ENCODE results near the gene GPX4. TPM values are rescaled to one million over a fixed set of nuclear protein-coding genes. Genes with fewer than 3 reads are reported as not detected.

Gene GPX4
- polyA plus RNA-seq, 1 of the 3 experiments (the other 2 are of a cell fraction) = 925 TPM

DNA sequence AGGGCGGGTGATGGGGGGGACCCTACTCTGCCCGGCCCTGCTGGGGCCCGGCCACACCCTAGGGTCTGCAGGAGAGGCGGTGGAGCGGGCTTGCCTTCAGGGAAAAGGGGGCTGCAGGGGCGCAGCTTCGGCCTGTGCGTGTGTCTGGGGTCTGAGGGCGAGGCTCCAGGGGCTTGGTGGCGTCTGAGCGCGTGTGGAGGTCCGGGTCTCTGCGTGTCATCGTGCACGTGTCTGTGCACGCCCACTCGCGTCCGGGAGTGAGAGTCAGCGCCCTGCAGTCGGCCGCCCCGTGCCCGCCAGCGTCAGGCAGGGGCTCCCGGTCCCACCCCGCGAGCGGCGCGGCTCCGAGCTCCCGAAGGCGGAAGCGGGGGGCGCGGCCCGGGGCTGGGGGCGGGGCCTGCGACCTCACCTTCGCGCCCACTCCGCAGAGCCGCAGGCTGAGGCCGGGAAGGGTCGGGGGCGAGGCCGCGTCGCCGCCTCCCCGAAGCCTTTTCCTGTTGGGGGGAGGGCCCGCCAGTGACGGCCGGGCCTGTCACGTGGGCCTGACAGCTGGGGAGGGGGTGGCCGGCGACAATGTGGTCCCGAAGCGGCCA is 37.0 kb upstream of the GPX4 start, which contains the start of gene ARHGAP45:
Gene ARHGAP45 (plus strand): TSS at position 420 of the 593 bp plus-strand sequence. CDS start 239 bp downstream, outside the sequence.
- H3K79me2 ChIP-seq (ENCODE audit: insufficient read depth) = no peaks in the 10 kb centered on the region
- peaks cover 13% of the 10 kb centered on the region for H3F3A ChIP-seq (replicated peaks; ENCODE audit: insufficient read depth)
- H3K9me2 ChIP-seq = no peaks in the 10 kb centered on the region
- H3K9ac ChIP-seq = no peak within 1 kb of the TSS
- H3K4me2 ChIP-seq = peak within 1 kb of the TSS; percentile 69
- no peak for TF ChIP-seq MAX (IDR thresholded peaks at IDR 0.05; ENCODE audit: low read depth)
- TF ChIP-seq, protein P1, sequence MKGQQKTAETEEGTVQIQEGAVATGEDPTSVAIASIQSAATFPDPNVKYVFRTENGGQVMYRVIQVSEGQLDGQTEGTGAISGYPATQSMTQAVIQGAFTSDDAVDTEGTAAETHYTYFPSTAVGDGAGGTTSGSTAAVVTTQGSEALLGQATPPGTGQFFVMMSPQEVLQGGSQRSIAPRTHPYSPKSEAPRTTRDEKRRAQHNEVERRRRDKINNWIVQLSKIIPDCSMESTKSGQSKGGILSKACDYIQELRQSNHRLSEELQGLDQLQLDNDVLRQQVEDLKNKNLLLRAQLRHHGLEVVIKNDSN (IDR thresholded peaks at IDR 0.05; ENCODE audit: borderline replicate concordance, low read depth) = peak; percentile 62
- no peak for TF ChIP-seq POLR2AphosphoS5 (IDR thresholded peaks at IDR 0.05; ENCODE audit: low read depth, low read length)
- peaks cover 0 to 20% of the 10 kb centered on the region in 2 experiments; a peak in 1 of 4 replicates for H3K4me1 ChIP-seq (ENCODE audit: control insufficient read depth in 1 of 2, insufficient read depth in 2 of 2, low read depth in 1 of 2, low read length in 1 of 2)
- no peaks in the 10 kb centered on the region for H3K36me3 ChIP-seq (replicated peaks in 1 of 2; ENCODE audit: control insufficient read depth in 1 of 2, insufficient read depth in 2 of 2, low read length in 1 of 2)
- H3K9me3 ChIP-seq = no peaks in the 10 kb centered on the region
- H4K20me1 ChIP-seq (ENCODE audit: insufficient read depth) = no peaks in the 10 kb centered on the region
- H3K4me3 ChIP-seq (ENCODE audit: low read depth in 2 of 2, low read length in 1 of 2) = peak within 1 kb of the TSS; percentile 24 to 26; a peak in 3 of 4 replicates
- WGBS (ENCODE audit: low lambda C conversion rate) = 12% methylated on average over 6 of the region's 61 CpGs
- H3K27me3 ChIP-seq (ENCODE audit: insufficient read depth) = peaks cover 37% of the 10 kb centered on the region
- ChIA-PET CTCF (interaction anchor here (1.0 to 3.5 kb wide), 6 partner anchors 9 to 127 kb away, joined by 4 to 24 read pairs (median 5); no protein-coding TSS in a partner anchor), POLR2A (interaction anchor here (0.9 kb wide), 1 partner anchor 10 kb away, joined by 5 read pairs; no protein-coding TSS in a partner anchor)
- H3K27ac ChIP-seq (ENCODE audit: low read depth in 2 of 2, low read length in 1 of 2) = no peak within 1 kb of the TSS
- H2AFZ ChIP-seq (ENCODE audit: low read depth) = no peak within 1 kb of the TSS
- peak; percentile 66 for DNase-seq

DNA sequence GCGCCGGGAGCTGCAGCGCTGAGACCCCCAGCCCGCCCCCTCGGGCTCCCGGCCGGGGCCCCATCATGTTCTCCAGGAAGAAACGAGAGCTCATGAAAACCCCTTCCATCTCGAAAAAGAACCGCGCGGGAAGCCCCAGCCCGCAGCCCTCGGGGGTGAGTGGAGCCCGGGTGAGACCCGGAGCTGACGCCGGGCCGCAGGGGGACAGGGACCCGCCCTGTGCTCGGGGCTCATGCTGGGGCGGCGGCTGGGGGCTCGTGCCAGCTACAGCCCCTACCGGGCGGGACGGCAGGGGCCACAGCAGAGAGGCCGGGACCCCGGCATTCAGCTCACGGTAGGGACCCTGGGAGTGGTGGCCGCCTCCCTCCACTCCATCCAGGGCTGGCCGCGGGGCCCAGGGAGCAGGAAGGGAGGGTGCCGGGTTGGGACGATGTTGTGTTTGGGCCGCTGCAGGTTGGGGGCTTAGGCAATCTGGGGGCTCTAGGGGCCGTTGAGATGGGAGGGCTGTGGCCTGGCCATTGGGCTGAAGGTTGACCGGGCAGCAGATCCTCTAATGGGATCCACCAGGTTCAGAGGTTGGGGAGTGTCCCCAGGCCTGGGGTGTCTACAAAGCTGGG is 36.3 kb upstream of the GPX4 start:
- no peak for DNase-seq
- Histone ChIP-seq H3K4me1 (ENCODE audit: control insufficient read depth in 1 of 2, insufficient read depth in 2 of 2, low read depth in 1 of 2, low read length in 1 of 2) (peaks cover 0 to 20% of the 10 kb centered on the region in 2 experiments; a peak in 1 of 4 replicates), H3K27ac (ENCODE audit: low read depth in 2 of 2, low read length in 1 of 2) (no peak overlapping the region), H3K79me2 (ENCODE audit: insufficient read depth) (no peaks in the 10 kb centered on the region), H4K20me1 (ENCODE audit: insufficient read depth) (no peaks in the 10 kb centered on the region), H3K4me3 (ENCODE audit: low read depth in 2 of 2, low read length in 1 of 2) (peak overlapping the region; percentile 24 to 26; a peak in 3 of 4 replicates), H3K36me3 (replicated peaks in 1 of 2; ENCODE audit: control insufficient read depth in 1 of 2, insufficient read depth in 2 of 2, low read length in 1 of 2) (no peaks in the 10 kb centered on the region), H3K4me2 (peak overlapping the region; percentile 69), H3K9me2 (no peaks in the 10 kb centered on the region), H3K9ac (no peak overlapping the region), H3K9me3 (no peaks in the 10 kb centered on the region), H3F3A (replicated peaks; ENCODE audit: insufficient read depth) (peaks cover 19% of the 10 kb centered on the region), H3K27me3 (ENCODE audit: insufficient read depth) (peaks cover 37% of the 10 kb centered on the region), H2AFZ (ENCODE audit: low read depth) (no peak overlapping the region)
- no peak for TF ChIP-seq ELF1 (IDR thresholded peaks at IDR 0.05)
- TF ChIP-seq USF2 (IDR thresholded peaks at IDR 0.05; ENCODE audit: borderline replicate concordance, low read depth, low read length) = no peak
- no peak for TF ChIP-seq MEF2A (IDR thresholded peaks at IDR 0.05; ENCODE audit: borderline replicate concordance, low read depth)
- no peak for TF ChIP-seq FOXJ3 (CRISPR knock-in tag; IDR thresholded peaks at IDR 0.05)
- no peak for TF ChIP-seq RCOR1 (IDR thresholded peaks at IDR 0.05; ENCODE audit: low read length)
- TF ChIP-seq, protein P1 (IDR thresholded peaks at IDR 0.05; ENCODE audit: borderline replicate concordance, low read depth) = no peak
- WGBS (ENCODE audit: low lambda C conversion rate) = no CpG with 5 or more reads among the region's 38 CpGs
- ChIA-PET POLR2A (interaction anchor here (0.9 kb wide), 1 partner anchor 10 kb away, joined by 5 read pairs; no protein-coding TSS in a partner anchor), CTCF (interaction anchor here (1.0 to 3.5 kb wide), 5 partner anchors 9 to 126 kb away, joined by 4 to 24 read pairs (median 5); no protein-coding TSS in a partner anchor)
